Nephron (organoid): ENCODE results near the gene C1orf94.

Experiments
- H3K27ac Mint-ChIP-seq, 3 experiments: 2 replicates each; pipeline ENCODE4 v1.8.0; 2020; ENCODE audit warnings: mixed read lengths in 3 of 3, mild to moderate bottlenecking in 2 of 3, moderate library complexity in 1 of 3
- H3K27me3 Mint-ChIP-seq: 2 replicates; pipeline ENCODE4 v1.8.0; 2021; ENCODE audit warnings: low read depth, mild to moderate bottlenecking, moderate library complexity, mixed read lengths
- H3K36me3 Mint-ChIP-seq: 2 replicates; pipeline ENCODE4 v1.8.0; 2020; ENCODE audit warnings: low read depth, mixed read lengths
- H3K4me1 Mint-ChIP-seq: 2 replicates; pipeline ENCODE4 v1.8.0; 2020; ENCODE audit warnings: mixed read lengths
- H3K4me3 Mint-ChIP-seq, 3 experiments: 2 replicates each; pipeline ENCODE4 v1.8.0; 2020; ENCODE audit warnings: mild to moderate bottlenecking in 3 of 3, mixed read lengths in 3 of 3, moderate library complexity in 2 of 3
- H3K9me3 Mint-ChIP-seq: 2 replicates; pipeline ENCODE4 v1.8.0; 2020; ENCODE audit warnings: mixed read lengths
- TF ChIP-seq, protein P1 (sequence below), 3 experiments: fragments of 200-600 bp; sonication (generic); IDR thresholded peaks; one replicate each; pipeline ENCODE4 v1.5.0; 2021; ENCODE audit warnings: antibody characterized with exemption in 3 of 3; ENCODE audit not compliant: unreplicated experiment in 3 of 3

The C1orf94 gene

DNA sequence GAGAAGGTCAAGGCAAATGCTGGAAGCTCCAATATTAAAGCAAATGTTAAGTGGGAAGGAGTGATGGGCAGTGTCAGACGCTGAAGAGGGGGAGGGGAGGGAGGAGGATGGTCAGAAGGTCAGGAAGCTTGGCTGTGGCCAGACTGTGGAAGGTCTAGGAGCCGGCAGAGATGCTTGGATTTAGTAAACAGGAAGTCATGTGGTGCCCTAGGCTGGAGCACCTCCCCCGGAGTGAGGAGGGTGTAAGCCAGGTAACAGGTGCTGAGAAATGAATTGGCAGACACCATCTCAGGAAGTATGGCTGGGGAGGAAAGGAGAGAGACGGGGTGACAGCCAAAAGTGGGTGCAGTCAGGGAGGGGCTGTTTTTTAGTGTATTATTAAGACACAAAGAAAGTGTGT lies 29.4 kb upstream of the C1orf94 start:
- H3K9me3 Mint-ChIP-seq: no peaks in the 10 kb centered on the region
- no peak overlapping the region for H3K27ac Mint-ChIP-seq
- H3K27me3 Mint-ChIP-seq: peaks cover 14% of the 10 kb centered on the region
- H3K4me3 Mint-ChIP-seq: no peak overlapping the region
- no peaks in the 10 kb centered on the region for H3K36me3 Mint-ChIP-seq
- TF ChIP-seq, protein P1, sequence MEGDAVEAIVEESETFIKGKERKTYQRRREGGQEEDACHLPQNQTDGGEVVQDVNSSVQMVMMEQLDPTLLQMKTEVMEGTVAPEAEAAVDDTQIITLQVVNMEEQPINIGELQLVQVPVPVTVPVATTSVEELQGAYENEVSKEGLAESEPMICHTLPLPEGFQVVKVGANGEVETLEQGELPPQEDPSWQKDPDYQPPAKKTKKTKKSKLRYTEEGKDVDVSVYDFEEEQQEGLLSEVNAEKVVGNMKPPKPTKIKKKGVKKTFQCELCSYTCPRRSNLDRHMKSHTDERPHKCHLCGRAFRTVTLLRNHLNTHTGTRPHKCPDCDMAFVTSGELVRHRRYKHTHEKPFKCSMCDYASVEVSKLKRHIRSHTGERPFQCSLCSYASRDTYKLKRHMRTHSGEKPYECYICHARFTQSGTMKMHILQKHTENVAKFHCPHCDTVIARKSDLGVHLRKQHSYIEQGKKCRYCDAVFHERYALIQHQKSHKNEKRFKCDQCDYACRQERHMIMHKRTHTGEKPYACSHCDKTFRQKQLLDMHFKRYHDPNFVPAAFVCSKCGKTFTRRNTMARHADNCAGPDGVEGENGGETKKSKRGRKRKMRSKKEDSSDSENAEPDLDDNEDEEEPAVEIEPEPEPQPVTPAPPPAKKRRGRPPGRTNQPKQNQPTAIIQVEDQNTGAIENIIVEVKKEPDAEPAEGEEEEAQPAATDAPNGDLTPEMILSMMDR (IDR thresholded peaks at IDR 0.05; ENCODE audit: unreplicated experiment in 3 of 3): no peak
- H3K4me1 Mint-ChIP-seq: no peaks in the 10 kb centered on the region

DNA sequence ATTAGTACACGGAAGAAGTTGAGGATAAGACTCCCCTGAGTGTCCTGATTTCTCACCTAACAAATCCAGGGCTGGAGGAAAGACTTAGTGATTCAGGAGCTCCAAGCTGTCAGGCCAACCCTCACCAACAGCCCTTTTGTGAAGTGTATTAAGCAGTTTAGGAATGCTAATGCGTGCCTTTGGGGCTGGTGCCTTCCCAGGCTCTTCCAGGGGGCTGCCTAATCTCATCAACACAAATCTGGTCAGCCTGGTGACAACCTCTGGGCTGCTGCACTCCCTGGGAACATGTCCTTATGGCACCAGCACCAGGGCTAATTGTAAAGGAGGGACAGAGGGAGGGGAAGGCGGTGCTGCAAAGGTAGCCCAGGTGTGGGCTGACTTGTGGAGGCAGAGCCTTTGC lies 27.2 kb upstream of the C1orf94 start:
- Mint-ChIP-seq H3K27ac (no peak overlapping the region), H3K27me3 (peaks cover 6% of the 10 kb centered on the region), H3K4me3 (no peak overlapping the region), H3K36me3 (no peaks in the 10 kb centered on the region), H3K9me3 (no peaks in the 10 kb centered on the region), H3K4me1 (no peaks in the 10 kb centered on the region)
- TF ChIP-seq, protein P1 (IDR thresholded peaks at IDR 0.05; ENCODE audit: unreplicated experiment in 3 of 3): no peak

DNA sequence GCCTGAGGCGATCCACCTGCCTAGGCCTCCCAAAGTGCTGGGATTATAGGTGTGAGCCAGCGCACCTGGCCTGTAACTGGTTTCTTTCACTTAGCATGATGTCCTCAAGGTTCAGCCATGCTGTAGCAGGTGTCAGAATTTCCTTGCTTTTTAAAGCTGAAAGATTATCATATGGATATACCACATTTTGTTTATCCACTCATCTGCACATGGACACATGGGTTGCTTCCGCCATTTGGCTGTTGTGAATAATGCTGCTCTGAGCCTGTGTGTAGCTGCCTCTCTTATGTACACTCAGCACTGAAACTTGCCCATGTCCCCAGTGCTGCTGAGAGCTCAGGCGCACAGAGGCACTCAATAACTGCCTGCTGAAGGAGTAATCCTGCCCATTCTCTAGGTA lies 23.5 kb upstream of the C1orf94 start:
- Mint-ChIP-seq H3K36me3 (no peaks in the 10 kb centered on the region), H3K4me3 (no peak overlapping the region), H3K9me3 (no peaks in the 10 kb centered on the region), H3K4me1 (no peaks in the 10 kb centered on the region), H3K27me3 (peaks cover 22% of the 10 kb centered on the region), H3K27ac (no peak overlapping the region)
- TF ChIP-seq, protein P1 (IDR thresholded peaks at IDR 0.05; ENCODE audit: unreplicated experiment in 3 of 3): no peak

DNA sequence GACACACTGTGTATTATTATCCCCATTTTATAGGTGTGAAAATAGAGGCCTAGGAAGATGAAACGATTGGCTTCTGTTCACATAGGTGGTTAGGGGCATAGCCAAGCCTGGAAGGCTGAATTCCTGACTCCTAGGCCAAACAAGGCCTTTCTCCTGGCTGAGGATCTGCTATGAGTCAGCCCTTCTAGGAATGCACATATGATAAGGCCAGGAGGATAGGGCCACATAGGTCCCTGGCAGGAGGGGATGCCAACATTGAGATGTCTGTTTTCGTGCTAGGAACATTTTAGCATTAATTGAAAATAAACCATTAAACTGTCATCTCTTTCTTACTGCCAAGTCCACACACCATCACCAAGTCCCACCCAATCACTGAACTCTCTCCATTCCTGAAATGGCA lies 20.8 kb upstream of the C1orf94 start:
- TF ChIP-seq, protein P1 (IDR thresholded peaks at IDR 0.05; ENCODE audit: unreplicated experiment in 3 of 3): no peak
- H3K36me3 Mint-ChIP-seq: no peaks in the 10 kb centered on the region
- H3K4me3 Mint-ChIP-seq: no peak overlapping the region
- H3K9me3 Mint-ChIP-seq: no peaks in the 10 kb centered on the region
- no peaks in the 10 kb centered on the region for H3K4me1 Mint-ChIP-seq
- peaks cover 39% of the 10 kb centered on the region for H3K27me3 Mint-ChIP-seq
- H3K27ac Mint-ChIP-seq: no peak overlapping the region

DNA sequence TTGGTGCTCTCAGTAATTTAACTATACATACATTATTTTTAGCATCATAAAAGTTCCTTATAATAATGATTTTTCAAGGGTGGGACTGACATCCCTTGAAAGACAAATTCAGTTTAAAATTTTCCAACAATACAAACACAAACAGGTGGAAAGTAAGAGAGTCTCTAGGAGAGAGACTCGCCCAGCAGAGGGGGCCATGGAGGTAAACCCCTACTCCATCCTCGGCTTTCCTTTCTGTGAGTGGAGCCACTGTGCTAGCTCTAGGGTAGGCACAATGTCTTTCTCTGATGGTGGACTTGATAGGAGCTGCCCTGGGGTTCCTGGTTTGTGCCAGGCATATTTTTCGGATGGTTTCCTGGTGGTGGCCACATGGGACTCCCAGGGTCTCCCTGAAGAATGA lies 20.0 kb upstream of the C1orf94 start:
- Mint-ChIP-seq H3K4me1 (no peaks in the 10 kb centered on the region), H3K9me3 (no peaks in the 10 kb centered on the region), H3K27me3 (peaks cover 48% of the 10 kb centered on the region), H3K4me3 (no peak overlapping the region), H3K27ac (no peak overlapping the region), H3K36me3 (no peaks in the 10 kb centered on the region)
- TF ChIP-seq, protein P1 (IDR thresholded peaks at IDR 0.05; ENCODE audit: unreplicated experiment in 3 of 3): no peak

DNA sequence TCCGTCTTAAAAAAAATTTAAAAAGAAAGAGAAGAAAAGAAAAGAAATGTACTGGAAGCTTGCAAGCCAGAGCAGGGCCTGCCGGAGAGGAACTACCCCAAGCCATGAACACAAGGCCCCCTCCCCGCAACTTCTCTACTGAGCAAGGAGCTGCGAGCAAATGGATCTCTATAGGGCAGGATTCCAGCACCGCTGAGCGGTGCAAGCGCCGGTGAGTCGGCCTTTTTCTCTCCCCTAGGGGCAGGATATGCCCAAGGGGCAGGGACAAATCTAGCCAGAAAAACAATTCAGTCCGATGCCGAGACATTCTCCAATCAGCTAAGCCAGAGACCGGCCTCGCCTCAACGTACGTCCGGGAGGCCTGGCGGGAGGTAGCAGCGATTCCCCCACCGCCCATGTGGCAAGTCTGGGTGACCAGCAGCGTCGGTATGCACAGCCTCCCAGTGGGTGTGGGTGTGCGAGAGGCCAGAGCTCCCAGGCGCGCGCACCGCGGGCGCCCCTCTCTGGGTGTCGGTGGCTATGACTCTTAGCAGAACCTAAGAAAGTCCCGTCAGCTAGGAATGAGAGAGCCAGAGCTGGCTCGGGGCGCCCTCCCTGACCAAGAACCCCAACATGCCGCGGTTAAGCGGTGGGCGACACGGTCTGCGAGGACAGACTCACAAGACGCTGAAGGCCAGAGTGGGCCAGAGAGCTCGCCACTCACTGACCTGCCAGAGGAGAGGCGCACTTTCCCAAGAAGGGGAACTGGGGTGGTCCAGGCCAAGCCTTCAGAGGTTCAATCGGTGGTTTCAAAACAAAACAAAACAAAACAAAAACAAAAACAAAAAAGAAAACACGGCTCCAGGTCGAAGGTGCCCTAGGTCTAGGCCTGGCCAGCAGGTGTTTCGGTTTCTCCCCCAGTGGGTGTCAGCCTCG lies 13.6 kb upstream of the C1orf94 start:
- H3K27ac Mint-ChIP-seq: peak overlapping the region in 2 of 3 experiments; percentile 55 to 81
- TF ChIP-seq, protein P1 (IDR thresholded peaks at IDR 0.05; ENCODE audit: unreplicated experiment in 3 of 3): peak; percentile 80 to 82 (median 80)

More for the DNA sequence above, 13.6 kb upstream of the C1orf94 start:
- Mint-ChIP-seq H3K4me1 (peaks cover 15% of the 10 kb centered on the region), H3K9me3 (no peaks in the 10 kb centered on the region), H3K27me3 (peaks cover 91% of the 10 kb centered on the region), H3K36me3 (no peaks in the 10 kb centered on the region), H3K4me3 (peak overlapping the region; percentile 91 to 97 (median 95))
